Neural cell (in vitro differentiated cells): Measurements from ENCODE around the gene ROR1.

Experiments
- EP300 ChIP-seq: fragments of 450-650 bp; conservative IDR thresholded peaks from 2 replicates; pipeline ENCODE4 v1.6.1; 2014; ENCODE audit warnings: antibody characterized with exemption, mild to moderate bottlenecking, moderate library complexity; ENCODE audit not compliant: poor library complexity, severe bottlenecking
- EZH2 ChIP-seq: fragments of 200-600, 300-800 bp; shearing (Covaris generic), sonication (generic); IDR thresholded peaks from 2 replicates; pipeline ENCODE4 v1.6.1; 2014; ENCODE audit warnings: antibody characterized with exemption, low read length, borderline replicate concordance, mild to moderate bottlenecking; ENCODE audit not compliant: insufficient read depth, poor library complexity, severe bottlenecking
- MXI1 ChIP-seq: fragments of 450-650 bp; conservative IDR thresholded peaks from 2 replicates; pipeline ENCODE4 v1.6.1; 2014; ENCODE audit warnings: antibody characterized with exemption, mild to moderate bottlenecking; ENCODE audit not compliant: poor library complexity, severe bottlenecking
- POLR2AphosphoS5 ChIP-seq: IDR thresholded peaks from 2 replicates; pipeline ENCODE4 v1.6.1; 2012
- RAD21 ChIP-seq: fragments of 450-650 bp; conservative IDR thresholded peaks from 2 replicates; pipeline ENCODE4 v1.6.1; 2014; ENCODE audit warnings: antibody characterized with exemption, mild to moderate bottlenecking, moderate library complexity
- REST ChIP-seq: IDR thresholded peaks from 2 replicates; pipeline ENCODE4 v1.6.1; 2012; ENCODE audit warnings: borderline replicate concordance
- TAF1 ChIP-seq: IDR thresholded peaks from 2 replicates; pipeline ENCODE4 v1.6.1; 2012; ENCODE audit warnings: low read depth
- TF ChIP-seq, protein P1 (sequence below): fragments of 450-650 bp; IDR thresholded peaks from 2 replicates; pipeline ENCODE4 v1.5.1; 2014; ENCODE audit warnings: antibody characterized with exemption, mild to moderate bottlenecking, moderate library complexity; ENCODE audit not compliant: poor library complexity, severe bottlenecking

- TF ChIP-seq EP300 (no peak), POLR2AphosphoS5 (no peak), RAD21 (no peak), TAF1 (no peak), MXI1 (no peak), EZH2 (no peak), REST (no peak)
- TF ChIP-seq, protein P1, sequence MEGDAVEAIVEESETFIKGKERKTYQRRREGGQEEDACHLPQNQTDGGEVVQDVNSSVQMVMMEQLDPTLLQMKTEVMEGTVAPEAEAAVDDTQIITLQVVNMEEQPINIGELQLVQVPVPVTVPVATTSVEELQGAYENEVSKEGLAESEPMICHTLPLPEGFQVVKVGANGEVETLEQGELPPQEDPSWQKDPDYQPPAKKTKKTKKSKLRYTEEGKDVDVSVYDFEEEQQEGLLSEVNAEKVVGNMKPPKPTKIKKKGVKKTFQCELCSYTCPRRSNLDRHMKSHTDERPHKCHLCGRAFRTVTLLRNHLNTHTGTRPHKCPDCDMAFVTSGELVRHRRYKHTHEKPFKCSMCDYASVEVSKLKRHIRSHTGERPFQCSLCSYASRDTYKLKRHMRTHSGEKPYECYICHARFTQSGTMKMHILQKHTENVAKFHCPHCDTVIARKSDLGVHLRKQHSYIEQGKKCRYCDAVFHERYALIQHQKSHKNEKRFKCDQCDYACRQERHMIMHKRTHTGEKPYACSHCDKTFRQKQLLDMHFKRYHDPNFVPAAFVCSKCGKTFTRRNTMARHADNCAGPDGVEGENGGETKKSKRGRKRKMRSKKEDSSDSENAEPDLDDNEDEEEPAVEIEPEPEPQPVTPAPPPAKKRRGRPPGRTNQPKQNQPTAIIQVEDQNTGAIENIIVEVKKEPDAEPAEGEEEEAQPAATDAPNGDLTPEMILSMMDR: no peak
These were observed 340.3 kb downstream of the ROR1 start for GRCh38 chr1:64114012-64114525.
